SJSA1 (cell line): ENCODE measurements around the gene PPP1R14D. TPM values are rescaled to one million over a fixed set of nuclear protein-coding genes. Genes with fewer than 3 reads are reported as not detected.

ENCODE experiments used
- DNase-seq, 2 experiments: peaks; one replicate each; pipeline ENCODE4 v3.0.0-alpha.2; 2015 to 2020; ENCODE audit warnings: low spot score in 2 of 2, low read depth in 1 of 2
- H3K27ac ChIP-seq: fragments of 250-450 bp; sonication (Bioruptor Pico); 2 replicates; pipeline ENCODE4 v1.5.1; 2020; ENCODE audit warnings: mild to moderate bottlenecking, moderate library complexity
- H3K27me3 ChIP-seq: fragments of 250-450 bp; sonication (Bioruptor Pico); replicated peaks from 2 replicates; pipeline ENCODE4 v1.5.1; 2020; ENCODE audit warnings: mild to moderate bottlenecking, moderate library complexity
- H3K36me3 ChIP-seq: fragments of 250-450 bp; sonication (Bioruptor Pico); 2 replicates; pipeline ENCODE4 v1.5.1; 2020; ENCODE audit warnings: mild to moderate bottlenecking
- H3K4me1 ChIP-seq: fragments of 250-450 bp; sonication (Bioruptor Pico); replicated peaks from 2 replicates; pipeline ENCODE4 v1.6.1; 2021; ENCODE audit warnings: mild to moderate bottlenecking
- H3K4me3 ChIP-seq: fragments of 250-450 bp; sonication (Bioruptor Pico); 2 replicates; pipeline ENCODE4 v1.5.1; 2020; ENCODE audit warnings: mild to moderate bottlenecking
- H3K9me3 ChIP-seq: fragments of 250-450 bp; sonication (Bioruptor Pico); replicated peaks from 2 replicates; pipeline ENCODE4 v1.5.1; 2020; ENCODE audit warnings: mild to moderate bottlenecking
- total RNA-seq: library from RNA; depleted of rRNA; stranded (reverse); fragments of >200 nt; shearing (Covaris generic); gene quantifications from 2 replicates; pipeline ENCODE4 v1.2.3, GENCODE V29; 2014

The PPP1R14D gene
- total RNA-seq, 1 experiment from 2014 or later = not detected

DNA sequence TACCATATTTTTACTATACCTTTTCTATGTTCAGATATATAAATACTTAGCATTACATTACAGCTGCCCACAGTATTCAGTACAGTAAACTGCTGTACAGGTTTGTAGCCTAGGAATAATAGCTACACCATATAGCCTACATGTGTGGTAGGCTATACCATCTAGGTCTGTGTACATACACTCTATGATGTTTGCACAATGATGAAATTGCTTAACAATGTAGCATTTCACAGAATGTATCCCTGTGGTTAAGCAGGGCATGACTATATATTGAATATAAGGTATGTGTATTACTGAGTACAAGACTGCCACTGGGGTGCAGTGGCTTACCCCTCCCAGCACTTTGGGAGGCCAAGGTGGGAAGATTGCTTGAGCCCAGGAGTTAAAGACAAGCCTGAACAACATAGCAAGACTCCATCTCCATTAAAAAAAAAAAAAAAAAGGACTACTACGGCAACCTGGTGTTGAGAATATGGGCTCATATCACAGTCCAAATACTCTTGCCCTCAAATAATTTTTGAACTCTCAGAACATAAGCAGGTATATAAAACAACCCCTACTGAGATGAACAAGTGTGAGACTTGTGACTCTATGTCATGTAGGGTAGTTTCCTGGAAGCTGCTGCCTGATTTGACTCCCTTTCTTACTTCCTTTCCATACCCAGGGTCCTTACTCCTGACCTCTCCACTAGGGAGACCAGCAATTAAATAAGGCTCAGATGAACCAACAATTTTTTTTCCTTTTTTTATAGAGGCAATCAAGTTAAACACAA is 4.8 kb downstream of the PPP1R14D start:
- DNase-seq = no peak
- H3K9me3 ChIP-seq = no peaks in the 10 kb centered on the region
- no peak overlapping the region for H3K27ac ChIP-seq
- H3K4me3 ChIP-seq = no peak overlapping the region
- H3K36me3 ChIP-seq = no peaks in the 10 kb centered on the region
- H3K4me1 ChIP-seq = peaks cover 10% of the 10 kb centered on the region
- no peaks in the 10 kb centered on the region for H3K27me3 ChIP-seq

DNA sequence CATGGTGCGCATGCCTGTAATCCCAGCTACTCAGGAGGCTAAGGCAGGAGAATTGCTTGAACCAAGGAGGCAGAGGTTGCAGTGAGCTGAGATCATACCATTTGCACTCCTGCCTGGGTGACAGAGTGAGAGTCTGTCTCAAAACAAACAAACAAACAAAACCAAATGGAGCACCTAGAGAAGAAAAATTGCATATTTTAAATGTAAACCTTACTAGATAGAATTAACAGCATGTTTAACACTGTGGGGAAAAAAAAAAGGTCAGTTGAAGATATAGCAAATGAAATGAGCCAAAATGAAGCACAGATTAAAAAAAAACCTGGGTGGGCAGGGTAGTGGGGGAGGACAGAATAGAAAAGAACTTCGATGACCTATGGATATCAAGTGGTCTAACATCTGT is 7.3 kb downstream of the PPP1R14D start:
- H3K27ac ChIP-seq = no peak overlapping the region

GRCh38 chr15:40819048-40819447 is 9.5 kb downstream of the PPP1R14D start:
- Histone ChIP-seq H3K4me3 (no peak overlapping the region), H3K27ac (no peak overlapping the region), H3K9me3 (no peaks in the 10 kb centered on the region), H3K4me1 (no peaks in the 10 kb centered on the region), H3K27me3 (no peaks in the 10 kb centered on the region), H3K36me3 (peaks cover 10% of the 10 kb centered on the region; the same call in 1 of the 2 replicates)
- no peak for DNase-seq

More for the DNA sequence above, 7.3 kb downstream of the PPP1R14D start:
- no peak for DNase-seq
- Histone ChIP-seq H3K4me3 (no peak overlapping the region), H3K36me3 (no peaks in the 10 kb centered on the region), H3K9me3 (no peaks in the 10 kb centered on the region), H3K4me1 (peaks cover 9% of the 10 kb centered on the region), H3K27me3 (no peaks in the 10 kb centered on the region)

DNA sequence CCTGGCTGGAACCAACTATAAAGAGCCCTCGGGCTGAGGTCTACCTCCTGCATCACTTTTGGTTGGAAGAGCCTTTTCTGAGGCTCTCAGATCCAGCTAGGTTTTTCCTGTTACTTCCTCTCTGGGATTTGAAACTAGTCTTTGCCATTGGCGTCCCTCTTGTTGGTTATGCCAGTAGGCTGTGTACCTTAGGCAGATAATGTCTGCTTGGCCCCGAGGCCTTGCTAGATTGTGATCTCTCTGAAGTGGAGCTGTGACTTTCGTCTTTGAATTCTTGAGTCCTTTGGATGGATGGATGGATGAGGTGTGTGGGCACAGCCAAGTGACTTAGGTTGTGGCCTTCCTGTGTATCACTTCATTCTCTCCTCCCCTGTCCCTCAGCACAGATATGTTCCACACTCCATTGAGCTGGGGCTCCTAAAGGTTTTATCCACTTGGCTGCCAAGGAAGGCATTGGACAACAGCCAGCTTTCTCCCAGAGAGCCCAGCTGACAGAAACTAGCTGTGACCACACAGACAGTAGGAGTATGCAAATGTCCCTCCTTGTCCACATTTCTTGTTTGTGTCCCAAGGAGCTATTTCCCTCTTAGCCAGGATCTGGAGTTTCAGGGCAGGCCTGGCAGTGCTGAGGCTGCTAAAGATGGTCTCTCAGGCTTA is 13.3 kb downstream of the PPP1R14D start:
- Histone ChIP-seq H3K27ac (no peak overlapping the region), H3K27me3 (no peaks in the 10 kb centered on the region), H3K4me1 (no peaks in the 10 kb centered on the region), H3K4me3 (no peak overlapping the region), H3K36me3 (peaks cover 29% of the 10 kb centered on the region), H3K9me3 (no peaks in the 10 kb centered on the region)
- DNase-seq = no peak

GRCh38 chr15:40812721-40813425 is 15.6 kb downstream of the PPP1R14D start:
- H3K36me3 ChIP-seq = peaks cover 29% of the 10 kb centered on the region
- no peak for DNase-seq
- no peaks in the 10 kb centered on the region for H3K9me3 ChIP-seq
- no peak overlapping the region for H3K27ac ChIP-seq
- H3K4me3 ChIP-seq = no peak overlapping the region
- H3K27me3 ChIP-seq = no peaks in the 10 kb centered on the region
- peaks cover 8% of the 10 kb centered on the region for H3K4me1 ChIP-seq

DNA sequence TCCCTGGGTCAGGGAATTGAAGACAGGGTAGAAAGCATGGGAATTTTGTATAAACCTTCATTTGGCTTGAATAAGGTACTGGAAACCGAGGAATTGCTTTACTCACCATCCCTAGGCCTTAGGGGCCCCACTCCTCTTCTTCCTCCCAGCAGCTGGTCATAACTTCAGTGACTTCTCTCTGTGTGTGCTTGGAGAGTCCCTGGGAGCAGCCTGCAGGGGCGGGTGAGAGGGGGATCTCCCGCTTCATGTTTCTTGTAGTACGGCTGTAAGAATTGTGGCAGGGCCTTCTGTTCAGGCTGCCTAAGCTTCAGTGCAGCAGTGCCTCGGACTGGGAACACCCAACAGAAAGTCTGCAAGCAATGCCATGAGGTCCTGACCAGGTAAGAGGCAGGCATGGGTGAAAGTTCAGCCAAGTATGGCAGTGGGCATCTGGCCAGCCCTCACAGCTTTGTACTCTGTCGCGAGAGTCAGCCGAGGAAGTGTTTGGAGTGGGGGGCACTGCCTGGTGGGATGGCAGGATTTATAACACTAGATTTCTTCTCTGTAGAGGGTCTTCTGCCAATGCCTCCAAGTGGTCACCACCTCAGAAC is 19.6 kb downstream of the PPP1R14D start:
- Histone ChIP-seq H3K9me3 (no peaks in the 10 kb centered on the region), H3K27me3 (no peaks in the 10 kb centered on the region), H3K4me1 (peaks cover 13% of the 10 kb centered on the region), H3K27ac (no peak overlapping the region), H3K36me3 (peaks cover 21% of the 10 kb centered on the region), H3K4me3 (no peak overlapping the region)
- no peak for DNase-seq

DNA sequence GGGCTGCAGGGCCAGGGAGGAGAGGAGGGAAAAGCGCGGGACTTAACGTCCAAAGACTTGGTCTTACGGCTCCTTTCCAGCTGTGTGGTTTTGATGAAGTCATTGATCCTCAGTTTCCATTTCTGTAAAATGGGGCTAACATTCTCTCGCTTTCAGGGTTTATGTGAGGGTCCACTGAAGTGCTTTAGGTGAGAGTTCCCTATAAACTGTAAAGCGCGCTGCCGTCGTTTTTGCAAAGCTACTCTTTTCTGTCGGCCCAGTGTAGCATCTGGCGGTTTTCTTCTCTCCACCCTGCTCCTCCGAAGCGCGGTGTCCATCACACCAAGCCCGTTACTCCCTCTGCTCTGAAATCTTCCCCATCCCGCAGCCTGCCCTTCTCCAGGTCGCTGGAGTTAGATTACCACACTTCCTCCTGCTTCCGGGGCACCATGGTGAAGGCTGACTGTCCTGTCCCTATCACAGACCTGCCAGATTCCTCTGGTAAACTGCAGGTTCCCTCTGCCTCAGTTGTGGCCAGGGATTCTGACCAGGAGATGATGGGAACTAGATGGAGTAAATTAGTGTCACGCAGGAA is 20.5 kb downstream of the PPP1R14D start:
- Histone ChIP-seq H3K27ac (no peak overlapping the region), H3K9me3 (no peaks in the 10 kb centered on the region), H3K36me3 (peaks cover 11% of the 10 kb centered on the region), H3K27me3 (no peaks in the 10 kb centered on the region), H3K4me1 (peaks cover 13% of the 10 kb centered on the region), H3K4me3 (peak overlapping the region; percentile 77)
- DNase-seq = no peak

GRCh38 chr15:40807028-40807887 is 21.2 kb downstream of the PPP1R14D start, which contains the start of the genes DNAJC17 and ZFYVE19:
DNAJC17 (minus strand) TSS chr15:40807473; CDS start chr15:40807446, 27 bp downstream.
ZFYVE19 (plus strand) TSS chr15:40807089; CDS start chr15:40807590, 501 bp downstream.
- Histone ChIP-seq H3K36me3 (peaks cover 10% of the 10 kb centered on the region), H3K4me1 (peaks cover 13% of the 10 kb centered on the region), H3K27me3 (no peaks in the 10 kb centered on the region), H3K9me3 (no peaks in the 10 kb centered on the region), H3K27ac (peak within 1 kb of the TSS; percentile 76), H3K4me3 (peak within 1 kb of the TSS; percentile 77)
- peak; percentile 92 to 97 for DNase-seq

- Histone ChIP-seq H3K4me1 (peaks cover 13% of the 10 kb centered on the region), H3K27ac (peak overlapping the region; percentile 76; the same call in 1 of the 2 replicates), H3K27me3 (no peaks in the 10 kb centered on the region), H3K36me3 (peaks cover 7% of the 10 kb centered on the region), H3K9me3 (no peaks in the 10 kb centered on the region), H3K4me3 (peak overlapping the region; percentile 77)
- DNase-seq = no peak
Measured at GRCh38 chr15:40806672-40807027, 21.9 kb downstream of the PPP1R14D start.

GRCh38 chr15:40803688-40804087 is 24.8 kb downstream of the PPP1R14D start:
- H3K36me3 ChIP-seq = peaks cover 9% of the 10 kb centered on the region
- no peak overlapping the region for H3K4me3 ChIP-seq
- no peaks in the 10 kb centered on the region for H3K27me3 ChIP-seq
- peaks cover 13% of the 10 kb centered on the region for H3K4me1 ChIP-seq
- no peak for DNase-seq
- no peak overlapping the region for H3K27ac ChIP-seq
- H3K9me3 ChIP-seq = no peaks in the 10 kb centered on the region

GRCh38 chr15:40803076-40803475 is 25.4 kb downstream of the PPP1R14D start:
- no peak for DNase-seq
- Histone ChIP-seq H3K36me3 (peaks cover 9% of the 10 kb centered on the region), H3K4me1 (peaks cover 8% of the 10 kb centered on the region), H3K27ac (no peak overlapping the region), H3K4me3 (no peak overlapping the region), H3K9me3 (no peaks in the 10 kb centered on the region), H3K27me3 (no peaks in the 10 kb centered on the region)

DNA sequence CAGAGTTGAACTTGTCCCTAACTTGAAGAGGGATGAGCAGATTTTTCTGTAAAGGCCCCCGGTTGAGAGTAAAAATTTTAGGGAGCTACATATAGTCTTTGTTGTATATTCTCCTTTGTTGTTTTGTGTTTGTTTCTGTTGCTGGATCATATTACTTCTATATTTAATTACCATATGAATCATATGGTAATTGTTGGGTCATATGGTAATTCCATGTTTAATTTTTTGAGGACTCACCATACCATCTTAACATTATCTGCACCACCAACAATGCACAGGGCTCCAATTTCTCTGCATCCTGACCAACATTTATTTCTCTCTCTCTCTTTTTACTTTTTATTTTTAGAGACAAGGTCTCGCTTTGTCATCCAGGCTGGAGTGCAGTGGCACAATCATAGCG is 29.0 kb downstream of the PPP1R14D start:
- peaks cover 5% of the 10 kb centered on the region; the same call in 1 of the 2 replicates for H3K36me3 ChIP-seq
- DNase-seq = no peak
- no peak overlapping the region for H3K4me3 ChIP-seq
- H3K4me1 ChIP-seq = no peaks in the 10 kb centered on the region
- no peak overlapping the region for H3K27ac ChIP-seq
- H3K27me3 ChIP-seq = no peaks in the 10 kb centered on the region
- H3K9me3 ChIP-seq = no peaks in the 10 kb centered on the region
